Mucosa of descending colon (tissue), 3 donors: ENCODE results near the gene PPARD. TPM values are rescaled to one million over a fixed set of nuclear protein-coding genes. Genes with fewer than 3 reads are reported as not detected.
"Not testable (repeated sequence)": the region's sequence is repeated elsewhere in the genome, so short reads cannot be mapped to it uniquely, and the experiment has no call there.

Experiments used
- ATAC-seq: fragments of 200-7000 bp; cut with Tn5 transposase; one replicate; pipeline ENCODE4 v1.9.1; 2020; ENCODE audit warnings: mild to moderate bottlenecking, moderate library complexity
- DNase-seq, 3 donors: peaks; one replicate each; pipeline ENCODE4 v3.0.0-alpha.2; 2020
- H3K36me3 ChIP-seq: fragments of 200-600 bp; one replicate; pipeline ENCODE4 v1.8.0; 2021; ENCODE audit warnings: low read depth, mild to moderate bottlenecking
- H3K4me1 ChIP-seq: fragments of 200-600 bp; one replicate; pipeline ENCODE4 v1.8.0; 2021; ENCODE audit warnings: low read depth, mild to moderate bottlenecking
- H3K4me3 ChIP-seq: fragments of 200-600 bp; one replicate; pipeline ENCODE4 v1.8.0; 2021; ENCODE audit warnings: mild to moderate bottlenecking
- H3K9me3 ChIP-seq: fragments of 200-600 bp; one replicate; pipeline ENCODE4 v1.8.0; 2021; ENCODE audit warnings: mild to moderate bottlenecking
- CTCF ChIP-seq: fragments of 200-600 bp; IDR thresholded peaks from one replicate; pipeline ENCODE4 v1.8.0; 2022; ENCODE audit warnings: antibody characterized with exemption, mild to moderate bottlenecking
- intact Hi-C, 2 donors: fragments of 100-400 bp; cut with DNase I in 1 of 2; cut with micrococcal nuclease in 1 of 2; formaldehyde crosslinking; loops; one replicate each; pipeline versions ENCODE4 v1.11.0 to v1.11.1; 2022; cut with DNase I, micrococcal nuclease
- total RNA-seq, 3 donors: library from RNA; stranded (reverse); fragmentation: NEBNext Ultra II Directional in 2 of 3; extraction: Animal tissue kit (Norgen Biotek cat#: 25700) in 2 of 3; gene quantifications; one replicate each; pipeline versions ENCODE4 v1.2.1 to v1.2.4, GENCODE V29; 2021 to 2023
- donor health status: DM: no; HTN: no; CAD: no; lungs with moderate emphysema.
- donor health status: DM: no; HTN: no; CAD: no.
- donor health status: DM: no; HTN: yes; CAD: no.

Gene PPARD
- total RNA-seq, 3 donors from 2014 or later: 44.4 to 66.7 (median 65.6) TPM

GRCh38 chr6:35428421-35429149 lies 86.2 kb downstream of the PPARD start:
- no peak for TF ChIP-seq CTCF
- H3K4me3 ChIP-seq: no peak overlapping the region
- H3K9me3 ChIP-seq: peaks cover 13% of the 10 kb centered on the region
- intact Hi-C loops: no loop called here
- no peaks in the 10 kb centered on the region for H3K36me3 ChIP-seq
- DNase-seq (no peak), ATAC-seq (no peak)
- peaks cover 11% of the 10 kb centered on the region for H3K4me1 ChIP-seq

GRCh38 chr6:35429463-35429862 lies 87.1 kb downstream of the PPARD start:
- ATAC-seq: no peak
- intact Hi-C loops: no loop called here
- peaks cover 13% of the 10 kb centered on the region for H3K9me3 ChIP-seq
- TF ChIP-seq CTCF: no peak
- no peak for DNase-seq
- peaks cover 13% of the 10 kb centered on the region for H3K4me1 ChIP-seq
- H3K36me3 ChIP-seq: no peaks in the 10 kb centered on the region
- no peak overlapping the region for H3K4me3 ChIP-seq

GRCh38 chr6:35432291-35432690 lies 89.9 kb downstream of the PPARD start:
- ATAC-seq (peak; percentile 87), DNase-seq (peak; percentile 75 to 78 (median 75))
- intact Hi-C loops: no loop called here
- Histone ChIP-seq H3K4me1 (peaks cover 24% of the 10 kb centered on the region), H3K4me3 (no peak overlapping the region), H3K36me3 (no peaks in the 10 kb centered on the region), H3K9me3 (peaks cover 13% of the 10 kb centered on the region)
- no peak for TF ChIP-seq CTCF

GRCh38 chr6:35432702-35433101 lies 90.3 kb downstream of the PPARD start:
- DNase-seq, ATAC-seq, intact Hi-C loops: not testable (repeated sequence)

GRCh38 chr6:35435074-35435837 lies 92.9 kb downstream of the PPARD start:
- H3K4me1 ChIP-seq: peaks cover 24% of the 10 kb centered on the region
- DNase-seq: peak; percentile 85 to 96 (median 91)
- no peaks in the 10 kb centered on the region for H3K9me3 ChIP-seq
- H3K36me3 ChIP-seq: no peaks in the 10 kb centered on the region
- intact Hi-C loops: no loop called here
- peak; percentile 88 for ATAC-seq
- no peak overlapping the region for H3K4me3 ChIP-seq
- no peak for TF ChIP-seq CTCF

More at GRCh38 chr6:35432702-35433101, 90.3 kb downstream of the PPARD start:
- H3K4me1 ChIP-seq: peaks cover 24% of the 10 kb centered on the region
- H3K9me3 ChIP-seq: peaks cover 13% of the 10 kb centered on the region
- H3K4me3 ChIP-seq, H3K36me3 ChIP-seq: not testable (repeated sequence)
